GM10248 (cell line): ENCODE data around the gene XRCC2.

Experiments
- CTCF ChIA-PET: fragments of 300-600 bp; sonication (Branson Sonifier 250); formaldehyde crosslinking; extraction: SDS; loops from one replicate; lab custom pipeline; 2021; ENCODE audit warnings: antibody characterized with exemption; lab: Yijun Ruan, JAX
- POLR2A ChIA-PET: fragments of 350-650 bp; sonication (Branson Sonifier 250); formaldehyde crosslinking; extraction: SDS; loops from one replicate; lab custom pipeline; 2020; ENCODE audit warnings: antibody characterized with exemption; lab: Yijun Ruan, JAX
- DNase-seq: peaks from one replicate; pipeline ENCODE4 v3.0.0; 2012; ENCODE audit errors: extremely low spot score
- TF ChIP-seq, protein P1 (sequence below): IDR thresholded peaks from 2 replicates; pipeline ENCODE4 v1.5.1; 2012; ENCODE audit warnings: mild to moderate bottlenecking, low read depth; ENCODE audit errors: extremely low read depth, missing control alignments, control extremely low read depth

XRCC2 gene

DNA sequence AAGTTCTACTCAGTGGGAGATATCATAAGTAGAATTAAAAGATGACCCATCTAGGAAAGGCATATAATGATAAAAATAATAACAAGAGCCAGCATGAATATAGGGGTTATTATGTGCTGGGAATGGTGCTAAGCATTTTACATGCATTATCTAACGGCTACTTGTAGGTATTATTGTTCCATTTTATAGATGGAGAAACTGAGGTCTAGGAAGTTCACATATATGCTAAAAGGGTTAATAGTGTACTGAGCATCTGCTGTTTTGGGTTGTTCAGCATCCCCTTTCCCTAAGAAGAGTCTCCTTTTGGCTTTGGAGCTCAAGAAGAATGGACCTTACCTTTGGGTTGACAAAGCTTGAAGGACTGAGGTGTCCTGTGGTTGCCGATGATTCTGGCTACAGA lies 68.9 kb downstream of the XRCC2 start:
- ChIA-PET POLR2A (no interaction called here), CTCF (no interaction called here)
- TF ChIP-seq, protein P1, sequence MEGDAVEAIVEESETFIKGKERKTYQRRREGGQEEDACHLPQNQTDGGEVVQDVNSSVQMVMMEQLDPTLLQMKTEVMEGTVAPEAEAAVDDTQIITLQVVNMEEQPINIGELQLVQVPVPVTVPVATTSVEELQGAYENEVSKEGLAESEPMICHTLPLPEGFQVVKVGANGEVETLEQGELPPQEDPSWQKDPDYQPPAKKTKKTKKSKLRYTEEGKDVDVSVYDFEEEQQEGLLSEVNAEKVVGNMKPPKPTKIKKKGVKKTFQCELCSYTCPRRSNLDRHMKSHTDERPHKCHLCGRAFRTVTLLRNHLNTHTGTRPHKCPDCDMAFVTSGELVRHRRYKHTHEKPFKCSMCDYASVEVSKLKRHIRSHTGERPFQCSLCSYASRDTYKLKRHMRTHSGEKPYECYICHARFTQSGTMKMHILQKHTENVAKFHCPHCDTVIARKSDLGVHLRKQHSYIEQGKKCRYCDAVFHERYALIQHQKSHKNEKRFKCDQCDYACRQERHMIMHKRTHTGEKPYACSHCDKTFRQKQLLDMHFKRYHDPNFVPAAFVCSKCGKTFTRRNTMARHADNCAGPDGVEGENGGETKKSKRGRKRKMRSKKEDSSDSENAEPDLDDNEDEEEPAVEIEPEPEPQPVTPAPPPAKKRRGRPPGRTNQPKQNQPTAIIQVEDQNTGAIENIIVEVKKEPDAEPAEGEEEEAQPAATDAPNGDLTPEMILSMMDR = no peak
- DNase-seq = no peak

DNA sequence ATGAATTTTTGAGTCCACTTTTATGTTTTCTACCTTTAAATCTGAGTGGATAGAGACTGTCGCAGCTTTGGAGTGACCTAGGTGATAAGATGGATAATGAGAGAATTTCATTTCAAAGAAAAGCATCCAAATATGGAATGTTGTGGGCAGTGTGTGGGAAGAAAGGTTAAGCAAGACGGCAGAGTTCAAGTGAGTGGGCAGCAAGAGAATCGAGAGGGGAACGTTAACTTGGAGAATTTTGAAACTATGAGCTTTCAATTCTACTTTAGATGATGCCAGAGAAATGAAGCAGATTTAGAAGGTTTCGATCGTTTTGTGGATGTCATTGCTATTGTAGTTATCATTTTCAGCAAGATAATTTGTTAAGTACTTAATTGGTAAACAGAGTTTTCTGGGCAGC lies 73.0 kb downstream of the XRCC2 start:
- TF ChIP-seq, protein P1 = no peak
- ChIA-PET CTCF (interaction anchor here (1.0 kb wide), 1 partner anchor 25 kb away, joined by 3 read pairs; no protein-coding TSS in a partner anchor), POLR2A (no interaction called here)
- DNase-seq = no peak

DNA sequence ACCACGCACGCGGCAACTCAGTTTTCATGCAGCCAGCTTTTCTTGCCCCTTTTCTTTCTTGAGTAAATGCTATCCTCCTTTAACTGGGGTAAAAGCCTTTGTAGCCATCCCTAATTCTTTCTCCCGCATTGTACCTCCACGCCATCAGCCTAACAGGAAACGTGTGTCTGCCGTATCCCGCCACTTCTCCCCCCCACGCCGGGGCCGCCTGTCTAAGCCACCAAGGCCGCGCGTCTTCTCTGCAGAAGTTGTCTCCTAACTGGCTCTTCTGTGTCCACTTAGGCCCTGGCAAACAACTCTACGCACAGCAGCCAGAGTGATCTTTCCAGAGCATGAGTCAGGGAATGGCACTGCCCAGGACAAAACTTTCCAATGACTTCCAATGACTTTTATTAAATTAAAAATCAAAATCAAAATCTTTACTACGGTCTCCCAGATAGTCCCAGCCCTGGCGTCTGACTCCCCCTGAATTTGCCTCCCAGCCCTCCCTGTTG lies 74.6 kb downstream of the XRCC2 start:
- ChIA-PET POLR2A (no interaction called here), CTCF (interaction anchor here (1.3 kb wide), 1 partner anchor 10 kb away, joined by 3 read pairs; no protein-coding TSS in a partner anchor)
- DNase-seq = no peak
- TF ChIP-seq, protein P1 = no peak

DNA sequence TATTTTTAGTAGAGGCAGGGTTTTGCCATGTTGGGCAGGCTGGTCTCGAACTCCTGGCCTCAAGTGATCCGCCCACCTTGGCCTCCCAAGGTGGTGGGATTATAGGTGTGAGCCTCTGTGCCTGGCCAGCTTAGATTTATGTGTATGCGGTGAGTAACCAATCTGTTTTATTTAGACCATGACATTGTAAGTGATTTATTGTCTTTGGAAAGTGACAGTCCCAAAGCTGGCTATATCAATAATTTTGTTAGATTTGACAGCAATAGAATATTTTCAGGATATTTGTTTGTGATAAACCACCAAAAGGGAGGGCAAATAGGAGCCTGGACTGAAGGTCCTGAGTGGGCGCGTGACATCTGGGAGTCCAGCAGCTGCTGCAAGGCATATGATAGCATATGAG lies 75.7 kb downstream of the XRCC2 start:
- CTCF ChIA-PET = interaction anchor here (1.0 to 1.3 kb wide), 2 partner anchors 9 to 17 kb away, joined by 3 read pairs; no protein-coding TSS in a partner anchor
- POLR2A ChIA-PET = no interaction called here
- DNase-seq = no peak
- TF ChIP-seq, protein P1 = no peak

DNA sequence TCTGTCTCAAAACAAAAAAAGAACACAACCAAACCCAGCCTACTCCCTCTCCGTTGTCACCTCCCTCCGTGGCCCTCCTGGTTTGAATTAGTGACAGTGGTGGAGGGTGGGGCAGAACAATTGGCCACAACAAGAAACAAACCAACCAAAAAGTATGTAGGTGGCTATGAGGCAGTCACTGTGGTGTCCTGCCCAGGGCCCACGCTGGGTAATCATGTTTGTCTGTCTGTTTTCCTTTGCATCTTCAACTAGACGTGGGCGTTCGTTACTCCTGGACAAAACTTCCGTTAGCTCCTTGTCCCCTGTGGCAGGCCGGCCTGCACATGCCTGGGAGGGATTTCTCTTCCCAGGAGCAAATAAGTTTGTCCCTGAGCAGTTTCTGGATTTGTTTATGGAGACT lies 78.4 kb downstream of the XRCC2 start:
- CTCF ChIA-PET = interaction anchor here (1.7 kb wide), 1 partner anchor 14 kb away, joined by 3 read pairs; no protein-coding TSS in a partner anchor

DNA sequence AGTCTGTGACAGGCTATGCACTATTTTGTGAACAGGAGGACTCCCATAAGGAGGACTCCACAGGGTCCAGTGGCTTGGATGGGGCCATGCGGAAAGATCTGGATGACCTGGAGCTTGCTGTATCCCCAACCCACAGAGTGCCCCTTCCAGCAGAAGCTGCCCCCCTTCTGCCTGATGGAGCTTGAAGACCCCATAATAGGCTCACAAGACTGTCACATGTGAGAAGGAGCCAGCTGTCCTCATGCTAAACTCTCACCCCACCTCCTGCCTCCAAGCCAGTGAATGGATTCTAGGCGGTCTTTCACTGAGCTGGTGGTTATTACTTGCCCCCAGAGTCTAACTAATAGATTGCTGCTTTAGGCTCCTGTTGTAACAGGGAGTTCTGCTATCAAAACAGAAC lies 79.1 kb downstream of the XRCC2 start:
- TF ChIP-seq, protein P1 = no peak
- CTCF ChIA-PET = interaction anchor here (1.7 kb wide), 1 partner anchor 13 kb away, joined by 3 read pairs; no protein-coding TSS in a partner anchor
- no peak for DNase-seq
- POLR2A ChIA-PET = no interaction called here

More for the DNA sequence above, 78.4 kb downstream of the XRCC2 start:
- DNase-seq = no peak
- TF ChIP-seq, protein P1 = no peak
- POLR2A ChIA-PET = no interaction called here
